ENCODE data around the gene TEX52.

DNA sequence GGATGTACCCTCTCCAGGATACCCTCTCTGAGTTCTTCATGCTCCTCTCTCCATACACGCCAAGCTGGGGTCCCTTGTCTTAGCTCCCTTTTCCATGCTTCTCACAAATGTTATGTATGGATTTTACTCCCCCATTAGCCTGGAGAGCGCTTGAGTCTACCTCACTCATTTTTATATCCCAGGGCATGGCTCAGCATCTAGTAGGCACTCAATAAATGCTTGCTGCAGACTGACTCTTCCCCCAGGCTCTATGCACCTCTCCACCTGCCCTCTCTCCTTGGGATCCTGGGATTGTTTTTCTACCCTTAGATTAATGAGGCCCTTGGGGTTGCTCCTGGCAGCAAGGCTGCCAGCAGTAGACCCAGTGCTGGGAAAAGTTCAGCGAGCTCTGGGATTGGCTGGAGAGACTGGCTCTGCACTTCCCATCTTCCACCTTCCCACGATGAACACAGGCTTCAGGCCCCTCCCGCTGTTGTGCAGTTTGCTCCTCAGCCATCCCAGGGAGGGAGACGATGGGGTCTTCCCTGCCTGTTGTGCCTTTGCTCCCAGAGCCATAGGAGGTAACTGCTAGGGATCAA lies 24.2 kb downstream of the TEX52 start:
- TF ChIP-seq, protein P1, sequence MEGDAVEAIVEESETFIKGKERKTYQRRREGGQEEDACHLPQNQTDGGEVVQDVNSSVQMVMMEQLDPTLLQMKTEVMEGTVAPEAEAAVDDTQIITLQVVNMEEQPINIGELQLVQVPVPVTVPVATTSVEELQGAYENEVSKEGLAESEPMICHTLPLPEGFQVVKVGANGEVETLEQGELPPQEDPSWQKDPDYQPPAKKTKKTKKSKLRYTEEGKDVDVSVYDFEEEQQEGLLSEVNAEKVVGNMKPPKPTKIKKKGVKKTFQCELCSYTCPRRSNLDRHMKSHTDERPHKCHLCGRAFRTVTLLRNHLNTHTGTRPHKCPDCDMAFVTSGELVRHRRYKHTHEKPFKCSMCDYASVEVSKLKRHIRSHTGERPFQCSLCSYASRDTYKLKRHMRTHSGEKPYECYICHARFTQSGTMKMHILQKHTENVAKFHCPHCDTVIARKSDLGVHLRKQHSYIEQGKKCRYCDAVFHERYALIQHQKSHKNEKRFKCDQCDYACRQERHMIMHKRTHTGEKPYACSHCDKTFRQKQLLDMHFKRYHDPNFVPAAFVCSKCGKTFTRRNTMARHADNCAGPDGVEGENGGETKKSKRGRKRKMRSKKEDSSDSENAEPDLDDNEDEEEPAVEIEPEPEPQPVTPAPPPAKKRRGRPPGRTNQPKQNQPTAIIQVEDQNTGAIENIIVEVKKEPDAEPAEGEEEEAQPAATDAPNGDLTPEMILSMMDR (IDR thresholded peaks at IDR 0.05; ENCODE audit: borderline replicate concordance, extremely low read depth, low read length, poor library complexity, severe bottlenecking), result no peak
- TF ChIP-seq EZH2 (IDR thresholded peaks at IDR 0.05; ENCODE audit: borderline replicate concordance, low read depth, low read length, severe bottlenecking), result no peak

Measured in DND-41 (cell line).